Measurements from ENCODE around the gene PC. TPM values are rescaled to one million over a fixed set of nuclear protein-coding genes. Genes with fewer than 3 reads are reported as not detected.

Gene PC
- total RNA-seq, 1 donor from 2014 or later: 45.9 TPM

- peak overlapping the region; percentile 71 for H3K27ac ChIP-seq (ENCODE audit: low read depth, low read length)
- peak overlapping the region; percentile 65 to 85 (median 75) for H3K4me3 ChIP-seq (ENCODE audit: low read length in 3 of 3)
- H3K36me3 ChIP-seq (ENCODE audit: control insufficient read depth in 3 of 3, insufficient read depth in 3 of 3, low read length in 3 of 3): no peaks in the 10 kb centered on the region
- H3K27me3 ChIP-seq (ENCODE audit: control insufficient read depth in 3 of 3, insufficient read depth in 3 of 3, low read length in 3 of 3): no peaks in the 10 kb centered on the region
- H3K4me1 ChIP-seq (ENCODE audit: control insufficient read depth in 3 of 3, insufficient read depth in 3 of 3, low read length in 3 of 3): peaks cover 11 to 21% (median 15%) of the 10 kb centered on the region in 3 donors
- H3K9ac ChIP-seq (ENCODE audit: low read depth in 1 of 3, low read length in 3 of 3): peak overlapping the region in 2 of 3 donors; percentile 47 to 78
- no peaks in the 10 kb centered on the region for H3K9me3 ChIP-seq (ENCODE audit: control insufficient read depth in 3 of 3, low read length in 3 of 3)
Measured at GRCh38 chr11:66958956-66959274, 732 bp upstream of the PC start.

GRCh38 chr11:66957971-66958231, 282 bp downstream of the PC start:
- Histone ChIP-seq H3K4me3 (ENCODE audit: low read length in 3 of 3) (peak overlapping the region; percentile 66 to 87 (median 84)), H3K27me3 (ENCODE audit: control insufficient read depth in 3 of 3, insufficient read depth in 3 of 3, low read length in 3 of 3) (no peaks in the 10 kb centered on the region), H3K27ac (ENCODE audit: low read depth, low read length) (peak overlapping the region; percentile 77), H3K9ac (ENCODE audit: low read depth in 1 of 3, low read length in 3 of 3) (peak overlapping the region; percentile 47 to 87 (median 68)), H3K9me3 (ENCODE audit: control insufficient read depth in 3 of 3, low read length in 3 of 3) (no peaks in the 10 kb centered on the region), H3K36me3 (ENCODE audit: control insufficient read depth in 3 of 3, insufficient read depth in 3 of 3, low read length in 3 of 3) (no peaks in the 10 kb centered on the region), H3K4me1 (ENCODE audit: control insufficient read depth in 3 of 3, insufficient read depth in 3 of 3, low read length in 3 of 3) (peaks cover 11 to 21% (median 15%) of the 10 kb centered on the region in 3 donors)

GRCh38 chr11:66956689-66957290, 1.4 kb downstream of the PC start:
- no peaks in the 10 kb centered on the region for H3K9me3 ChIP-seq (ENCODE audit: control insufficient read depth in 3 of 3, low read length in 3 of 3)
- H3K27me3 ChIP-seq (ENCODE audit: control insufficient read depth in 3 of 3, insufficient read depth in 3 of 3, low read length in 3 of 3): no peaks in the 10 kb centered on the region
- no peaks in the 10 kb centered on the region for H3K36me3 ChIP-seq (ENCODE audit: control insufficient read depth in 3 of 3, insufficient read depth in 3 of 3, low read length in 3 of 3)
- H3K9ac ChIP-seq (ENCODE audit: low read depth in 1 of 3, low read length in 3 of 3): peak overlapping the region in 1 of 3 donors; percentile 16
- no peak overlapping the region for H3K4me3 ChIP-seq (ENCODE audit: low read length in 3 of 3)
- H3K27ac ChIP-seq (ENCODE audit: low read depth, low read length): no peak overlapping the region
- H3K4me1 ChIP-seq (ENCODE audit: control insufficient read depth in 3 of 3, insufficient read depth in 3 of 3, low read length in 3 of 3): peaks cover 11 to 21% (median 17%) of the 10 kb centered on the region in 3 donors

GRCh38 chr11:66953081-66953833, 4.9 kb downstream of the PC start:
- H3K4me3 ChIP-seq (ENCODE audit: low read length in 3 of 3): no peak overlapping the region
- no peaks in the 10 kb centered on the region for H3K27me3 ChIP-seq (ENCODE audit: control insufficient read depth in 3 of 3, insufficient read depth in 3 of 3, low read length in 3 of 3)
- no peak overlapping the region for H3K27ac ChIP-seq (ENCODE audit: low read depth, low read length)
- peaks cover 9 to 18% (median 17%) of the 10 kb centered on the region in 3 donors for H3K4me1 ChIP-seq (ENCODE audit: control insufficient read depth in 3 of 3, insufficient read depth in 3 of 3, low read length in 3 of 3)
- no peaks in the 10 kb centered on the region for H3K9me3 ChIP-seq (ENCODE audit: control insufficient read depth in 3 of 3, low read length in 3 of 3)
- H3K36me3 ChIP-seq (ENCODE audit: control insufficient read depth in 3 of 3, insufficient read depth in 3 of 3, low read length in 3 of 3): peaks cover 0 to 2% (median 0%) of the 10 kb centered on the region in 3 donors
- no peak overlapping the region for H3K9ac ChIP-seq (ENCODE audit: low read depth in 1 of 3, low read length in 3 of 3)

GRCh38 chr11:66951927-66952337, 6.3 kb downstream of the PC start:
- no peaks in the 10 kb centered on the region for H3K27me3 ChIP-seq (ENCODE audit: control insufficient read depth in 3 of 3, insufficient read depth in 3 of 3, low read length in 3 of 3)
- H3K36me3 ChIP-seq (ENCODE audit: control insufficient read depth in 3 of 3, insufficient read depth in 3 of 3, low read length in 3 of 3): peaks cover 0 to 2% (median 0%) of the 10 kb centered on the region in 3 donors
- H3K27ac ChIP-seq (ENCODE audit: low read depth, low read length): peak overlapping the region; percentile 56
- H3K9ac ChIP-seq (ENCODE audit: low read depth in 1 of 3, low read length in 3 of 3): peak overlapping the region in 1 of 3 donors; percentile 50
- peaks cover 5 to 10% (median 10%) of the 10 kb centered on the region in 3 donors for H3K4me1 ChIP-seq (ENCODE audit: control insufficient read depth in 3 of 3, insufficient read depth in 3 of 3, low read length in 3 of 3)
- no peak overlapping the region for H3K4me3 ChIP-seq (ENCODE audit: low read length in 3 of 3)
- no peaks in the 10 kb centered on the region for H3K9me3 ChIP-seq (ENCODE audit: control insufficient read depth in 3 of 3, low read length in 3 of 3)

GRCh38 chr11:66951135-66951534, 7.0 kb downstream of the PC start:
- H3K9ac ChIP-seq (ENCODE audit: low read depth in 1 of 3, low read length in 3 of 3): no peak overlapping the region
- H3K9me3 ChIP-seq (ENCODE audit: control insufficient read depth in 3 of 3, low read length in 3 of 3): no peaks in the 10 kb centered on the region
- no peak overlapping the region for H3K4me3 ChIP-seq (ENCODE audit: low read length in 3 of 3)
- no peaks in the 10 kb centered on the region for H3K27me3 ChIP-seq (ENCODE audit: control insufficient read depth in 3 of 3, insufficient read depth in 3 of 3, low read length in 3 of 3)
- peaks cover 5 to 8% (median 5%) of the 10 kb centered on the region in 3 donors for H3K4me1 ChIP-seq (ENCODE audit: control insufficient read depth in 3 of 3, insufficient read depth in 3 of 3, low read length in 3 of 3)
- H3K27ac ChIP-seq (ENCODE audit: low read depth, low read length): no peak overlapping the region
- peaks cover 0 to 2% (median 0%) of the 10 kb centered on the region in 3 donors for H3K36me3 ChIP-seq (ENCODE audit: control insufficient read depth in 3 of 3, insufficient read depth in 3 of 3, low read length in 3 of 3)

GRCh38 chr11:66950112-66950535, 8.1 kb downstream of the PC start:
- Histone ChIP-seq H3K9me3 (ENCODE audit: control insufficient read depth in 3 of 3, low read length in 3 of 3) (no peaks in the 10 kb centered on the region), H3K4me1 (ENCODE audit: control insufficient read depth in 3 of 3, insufficient read depth in 3 of 3, low read length in 3 of 3) (peaks cover 5 to 8% (median 5%) of the 10 kb centered on the region in 3 donors), H3K4me3 (ENCODE audit: low read length in 3 of 3) (no peak overlapping the region), H3K36me3 (ENCODE audit: control insufficient read depth in 3 of 3, insufficient read depth in 3 of 3, low read length in 3 of 3) (peaks cover 0 to 2% (median 0%) of the 10 kb centered on the region in 3 donors), H3K27me3 (ENCODE audit: control insufficient read depth in 3 of 3, insufficient read depth in 3 of 3, low read length in 3 of 3) (no peaks in the 10 kb centered on the region), H3K27ac (ENCODE audit: low read depth, low read length) (no peak overlapping the region), H3K9ac (ENCODE audit: low read depth in 1 of 3, low read length in 3 of 3) (peak overlapping the region in 1 of 3 donors; percentile 16)

GRCh38 chr11:66938582-66939135, 19.5 kb downstream of the PC start:
- Histone ChIP-seq H3K36me3 (ENCODE audit: control insufficient read depth in 3 of 3, insufficient read depth in 3 of 3, low read length in 3 of 3) (no peaks in the 10 kb centered on the region), H3K4me3 (ENCODE audit: low read length in 3 of 3) (no peak overlapping the region), H3K9me3 (ENCODE audit: control insufficient read depth in 3 of 3, low read length in 3 of 3) (no peaks in the 10 kb centered on the region), H3K4me1 (ENCODE audit: control insufficient read depth in 3 of 3, insufficient read depth in 3 of 3, low read length in 3 of 3) (no peaks in the 10 kb centered on the region), H3K27ac (ENCODE audit: low read depth, low read length) (no peak overlapping the region), H3K27me3 (ENCODE audit: control insufficient read depth in 3 of 3, insufficient read depth in 3 of 3, low read length in 3 of 3) (no peaks in the 10 kb centered on the region), H3K9ac (ENCODE audit: low read depth in 1 of 3, low read length in 3 of 3) (no peak overlapping the region)

- Histone ChIP-seq H3K36me3 (ENCODE audit: control insufficient read depth in 3 of 3, insufficient read depth in 3 of 3, low read length in 3 of 3) (no peaks in the 10 kb centered on the region), H3K9me3 (ENCODE audit: control insufficient read depth in 3 of 3, low read length in 3 of 3) (no peaks in the 10 kb centered on the region)
Measured at GRCh38 chr11:66937193-66937733, 20.9 kb downstream of the PC start.

GRCh38 chr11:66936311-66936711, 21.9 kb downstream of the PC start:
- Histone ChIP-seq H3K9ac (ENCODE audit: low read depth in 1 of 3, low read length in 3 of 3) (no peak overlapping the region), H3K36me3 (ENCODE audit: control insufficient read depth in 3 of 3, insufficient read depth in 3 of 3, low read length in 3 of 3) (no peaks in the 10 kb centered on the region), H3K4me1 (ENCODE audit: control insufficient read depth in 3 of 3, insufficient read depth in 3 of 3, low read length in 3 of 3) (no peaks in the 10 kb centered on the region), H3K9me3 (ENCODE audit: control insufficient read depth in 3 of 3, low read length in 3 of 3) (no peaks in the 10 kb centered on the region), H3K4me3 (ENCODE audit: low read length in 3 of 3) (no peak overlapping the region), H3K27me3 (ENCODE audit: control insufficient read depth in 3 of 3, insufficient read depth in 3 of 3, low read length in 3 of 3) (no peaks in the 10 kb centered on the region), H3K27ac (ENCODE audit: low read depth, low read length) (no peak overlapping the region)

More at GRCh38 chr11:66937193-66937733, 20.9 kb downstream of the PC start:
- H3K27ac ChIP-seq (ENCODE audit: low read depth, low read length): no peak overlapping the region
- no peak overlapping the region for H3K4me3 ChIP-seq (ENCODE audit: low read length in 3 of 3)
- H3K9ac ChIP-seq (ENCODE audit: low read depth in 1 of 3, low read length in 3 of 3): no peak overlapping the region
- no peaks in the 10 kb centered on the region for H3K27me3 ChIP-seq (ENCODE audit: control insufficient read depth in 3 of 3, insufficient read depth in 3 of 3, low read length in 3 of 3)
- no peaks in the 10 kb centered on the region for H3K4me1 ChIP-seq (ENCODE audit: control insufficient read depth in 3 of 3, insufficient read depth in 3 of 3, low read length in 3 of 3)
